IPS-18a (cell line): ENCODE results near the gene ARID5A.
"Not testable (repeated sequence)": the region's sequence is repeated elsewhere in the genome, so short reads cannot be mapped to it uniquely, and the experiment has no call there.

ENCODE experiments used
- H3K27ac ChIP-seq: one replicate; pipeline ENCODE4 v1.5.1; 2013; ENCODE audit warnings: low read length
- H3K27me3 ChIP-seq: one replicate; pipeline ENCODE4 v1.6.1; 2013; ENCODE audit warnings: mild to moderate bottlenecking, low read length; ENCODE audit not compliant: control insufficient read depth, insufficient read depth
- H3K36me3 ChIP-seq: one replicate; pipeline ENCODE4 v1.6.1; 2013; ENCODE audit warnings: low read depth, low read length; ENCODE audit not compliant: control insufficient read depth
- H3K4me1 ChIP-seq: one replicate; pipeline ENCODE4 v1.6.1; 2013; ENCODE audit warnings: low read depth, low read length; ENCODE audit not compliant: control insufficient read depth
- H3K4me3 ChIP-seq: one replicate; pipeline ENCODE4 v1.5.1; 2013; ENCODE audit warnings: low read length
- H3K9ac ChIP-seq: one replicate; pipeline ENCODE4 v1.6.1; 2013; ENCODE audit warnings: mild to moderate bottlenecking, low read length, moderate library complexity
- H3K9me3 ChIP-seq: one replicate; pipeline ENCODE4 v1.6.1; 2013; ENCODE audit warnings: low read depth, low read length; ENCODE audit not compliant: control insufficient read depth

The ARID5A gene

DNA sequence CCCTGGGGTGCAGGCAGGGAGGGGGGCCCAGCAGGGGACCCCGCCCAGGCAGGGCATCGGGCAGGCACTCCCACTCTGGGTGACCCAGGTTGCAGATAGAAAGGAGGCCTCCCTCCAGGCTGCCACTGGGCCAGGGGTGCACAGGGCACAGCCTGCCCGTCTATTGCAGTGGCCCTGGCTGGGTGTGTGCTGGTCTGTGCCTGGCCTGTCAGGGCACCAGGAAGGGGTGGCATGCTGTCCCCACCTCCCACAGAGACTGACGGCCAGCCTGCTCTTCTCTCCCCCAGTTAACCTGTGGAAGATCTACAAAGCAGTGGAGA lies 12.9 kb downstream of the ARID5A start:
- H3K27me3 ChIP-seq, result no peaks in the 10 kb centered on the region
- no peak overlapping the region for H3K27ac ChIP-seq
- no peak overlapping the region for H3K9ac ChIP-seq
- no peaks in the 10 kb centered on the region for H3K36me3 ChIP-seq
- no peak overlapping the region for H3K4me3 ChIP-seq
- no peaks in the 10 kb centered on the region for H3K9me3 ChIP-seq
- peaks cover 7% of the 10 kb centered on the region for H3K4me1 ChIP-seq

DNA sequence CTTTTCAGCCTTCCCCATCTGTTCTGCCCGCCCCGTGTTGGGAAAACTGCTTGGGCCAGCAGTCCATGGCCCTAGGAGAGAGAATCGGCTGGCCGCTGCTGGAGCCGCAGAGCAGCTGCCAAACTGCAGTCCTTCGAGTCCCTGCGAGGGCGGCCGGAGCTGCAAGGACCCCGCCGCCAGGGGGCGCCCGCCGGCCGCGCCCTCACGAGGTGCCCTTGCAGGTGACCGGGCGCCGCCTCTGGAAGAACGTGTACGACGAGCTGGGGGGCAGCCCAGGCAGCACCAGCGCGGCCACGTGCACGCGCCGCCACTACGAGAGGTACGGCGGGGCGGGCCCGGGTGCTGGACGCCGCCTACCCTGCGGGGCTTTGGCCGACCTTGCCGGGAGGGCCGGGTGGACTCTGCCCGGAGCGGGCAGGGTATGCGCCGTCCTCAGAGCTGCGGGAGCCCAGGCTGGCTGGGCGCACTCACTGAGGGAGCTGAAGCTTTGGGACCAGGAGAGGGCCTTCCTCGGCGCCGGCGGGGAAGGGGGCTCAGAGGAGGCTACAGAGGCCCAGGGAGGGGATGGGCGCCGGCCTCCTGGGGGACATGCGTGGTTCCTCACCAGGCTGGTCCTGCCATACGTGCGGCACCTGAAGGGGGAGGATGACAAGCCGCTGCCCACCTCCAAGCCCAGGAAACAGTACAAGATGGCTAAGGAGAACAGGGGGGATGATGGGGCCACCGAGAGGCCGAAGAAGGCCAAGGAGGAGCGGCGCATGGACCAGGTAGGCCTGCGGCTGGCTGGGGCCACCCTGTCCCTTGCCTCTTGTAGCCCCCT lies 13.6 kb downstream of the ARID5A start:
- Histone ChIP-seq H3K9ac (no peak overlapping the region), H3K27ac (no peak overlapping the region), H3K4me1 (peaks cover 7% of the 10 kb centered on the region), H3K9me3 (no peaks in the 10 kb centered on the region), H3K4me3 (no peak overlapping the region), H3K27me3 (no peaks in the 10 kb centered on the region), H3K36me3 (no peaks in the 10 kb centered on the region)

DNA sequence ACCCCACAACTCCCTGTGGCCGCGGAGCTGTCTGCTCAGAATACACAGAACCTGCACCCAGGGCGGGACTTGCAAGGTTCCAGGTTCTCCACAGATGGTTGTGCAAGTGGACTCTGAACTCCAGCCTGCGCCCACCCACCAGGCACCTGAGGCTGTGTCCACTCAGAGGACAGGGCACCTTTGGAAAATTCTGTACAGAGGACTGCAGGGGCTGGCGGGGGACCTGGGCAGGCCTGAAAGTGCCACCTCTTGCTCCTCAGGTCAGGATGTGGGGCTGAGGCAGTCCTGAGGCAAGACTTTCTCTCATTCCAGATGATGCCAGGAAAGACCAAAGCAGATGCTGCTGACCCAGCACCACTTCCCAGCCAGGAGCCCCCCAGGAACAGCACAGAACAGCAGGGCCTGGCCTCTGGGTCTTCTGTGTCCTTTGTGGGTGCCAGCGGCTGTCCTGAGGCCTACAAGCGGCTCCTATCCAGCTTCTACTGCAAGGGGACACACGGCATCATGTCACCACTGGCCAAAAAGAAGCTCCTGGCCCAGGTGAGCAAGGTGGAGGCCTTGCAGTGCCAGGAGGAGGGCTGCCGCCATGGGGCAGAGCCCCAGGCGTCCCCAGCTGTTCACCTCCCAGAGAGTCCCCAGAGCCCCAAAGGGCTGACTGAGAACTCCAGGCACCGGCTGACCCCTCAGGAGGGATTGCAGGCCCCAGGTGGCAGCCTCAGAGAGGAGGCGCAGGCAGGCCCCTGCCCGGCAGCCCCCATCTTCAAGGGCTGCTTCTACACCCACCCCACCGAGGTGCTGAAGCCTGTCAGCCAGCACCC lies 14.4 kb downstream of the ARID5A start:
- no peak overlapping the region for H3K9ac ChIP-seq
- no peaks in the 10 kb centered on the region for H3K27me3 ChIP-seq
- H3K9me3 ChIP-seq, result no peaks in the 10 kb centered on the region
- peaks cover 7% of the 10 kb centered on the region for H3K4me1 ChIP-seq
- H3K27ac ChIP-seq, result no peak overlapping the region
- no peaks in the 10 kb centered on the region for H3K36me3 ChIP-seq
- H3K4me3 ChIP-seq, result no peak overlapping the region

DNA sequence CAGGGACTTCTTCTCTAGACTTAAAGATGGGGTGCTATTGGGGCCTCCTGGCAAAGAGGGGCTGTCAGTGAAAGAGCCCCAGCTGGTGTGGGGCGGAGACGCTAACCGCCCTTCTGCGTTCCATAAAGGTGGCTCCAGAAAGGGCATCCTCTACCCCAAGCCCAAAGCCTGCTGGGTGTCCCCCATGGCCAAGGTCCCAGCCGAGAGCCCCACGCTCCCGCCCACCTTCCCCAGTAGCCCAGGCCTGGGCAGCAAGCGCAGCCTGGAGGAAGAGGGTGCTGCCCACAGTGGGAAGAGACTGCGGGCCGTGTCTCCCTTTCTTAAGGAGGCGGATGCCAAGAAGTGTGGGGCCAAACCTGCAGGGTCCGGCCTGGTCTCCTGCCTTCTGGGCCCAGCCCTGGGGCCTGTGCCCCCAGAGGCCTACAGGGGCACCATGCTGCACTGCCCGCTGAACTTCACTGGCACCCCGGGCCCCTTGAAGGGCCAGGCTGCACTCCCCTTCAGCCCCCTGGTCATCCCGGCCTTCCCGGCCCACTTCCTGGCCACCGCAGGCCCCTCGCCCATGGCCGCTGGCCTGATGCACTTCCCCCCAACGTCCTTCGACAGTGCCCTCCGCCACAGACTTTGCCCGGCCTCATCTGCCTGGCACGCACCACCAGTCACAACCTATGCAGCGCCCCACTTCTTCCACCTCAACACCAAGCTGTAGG lies 15.2 kb downstream of the ARID5A start:
- Histone ChIP-seq H3K9me3 (no peaks in the 10 kb centered on the region), H3K4me1 (peaks cover 7% of the 10 kb centered on the region), H3K4me3 (no peak overlapping the region), H3K36me3 (no peaks in the 10 kb centered on the region), H3K27me3 (no peaks in the 10 kb centered on the region), H3K27ac (no peak overlapping the region), H3K9ac (no peak overlapping the region)

DNA sequence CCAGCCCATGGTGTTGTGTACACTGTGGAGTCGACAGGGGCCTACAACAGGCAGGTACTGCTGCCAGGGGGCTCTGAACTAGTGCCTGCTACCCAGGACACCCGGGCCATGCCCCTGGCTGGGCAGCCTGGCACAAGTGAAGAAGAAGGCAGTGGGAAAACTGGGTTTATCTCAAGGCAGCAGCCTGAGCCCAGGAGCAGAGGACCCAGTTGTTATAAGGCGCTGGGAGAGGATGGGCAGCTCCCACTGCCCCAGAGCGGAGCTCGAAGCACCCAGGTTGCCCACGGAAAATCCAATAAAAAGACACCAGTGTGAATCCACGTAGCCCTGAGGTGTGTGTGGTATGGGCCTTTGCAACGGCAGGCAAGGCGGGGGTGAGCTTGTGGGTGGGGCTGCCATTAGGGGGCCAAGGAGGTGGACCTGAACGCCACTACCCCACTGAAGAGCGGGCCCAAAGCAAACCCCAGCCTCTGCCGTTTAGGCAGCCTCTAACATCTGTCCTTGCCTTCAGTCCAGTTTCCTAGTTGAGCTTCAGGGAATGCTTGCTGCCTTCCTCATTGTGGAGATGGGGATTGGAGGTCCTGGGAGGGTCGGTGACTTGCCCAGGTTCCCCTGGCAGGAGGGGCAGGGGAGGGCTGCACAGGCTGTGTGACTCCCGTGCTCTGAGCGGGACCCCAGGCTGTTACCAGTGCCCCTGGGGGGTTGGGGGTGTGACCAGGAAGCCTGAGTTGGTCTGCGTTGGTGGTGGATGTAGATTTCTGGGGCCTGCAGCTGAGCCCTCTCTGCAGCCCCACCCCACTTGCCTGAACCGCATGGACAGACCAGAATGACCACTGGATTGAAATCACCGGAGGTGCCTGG lies 16.0 kb downstream of the ARID5A start:
- no peak overlapping the region for H3K9ac ChIP-seq
- no peaks in the 10 kb centered on the region for H3K36me3 ChIP-seq
- H3K4me3 ChIP-seq, result no peak overlapping the region
- peaks cover 5% of the 10 kb centered on the region for H3K4me1 ChIP-seq
- H3K27me3 ChIP-seq, result no peaks in the 10 kb centered on the region
- H3K27ac ChIP-seq, result no peak overlapping the region
- no peaks in the 10 kb centered on the region for H3K9me3 ChIP-seq

DNA sequence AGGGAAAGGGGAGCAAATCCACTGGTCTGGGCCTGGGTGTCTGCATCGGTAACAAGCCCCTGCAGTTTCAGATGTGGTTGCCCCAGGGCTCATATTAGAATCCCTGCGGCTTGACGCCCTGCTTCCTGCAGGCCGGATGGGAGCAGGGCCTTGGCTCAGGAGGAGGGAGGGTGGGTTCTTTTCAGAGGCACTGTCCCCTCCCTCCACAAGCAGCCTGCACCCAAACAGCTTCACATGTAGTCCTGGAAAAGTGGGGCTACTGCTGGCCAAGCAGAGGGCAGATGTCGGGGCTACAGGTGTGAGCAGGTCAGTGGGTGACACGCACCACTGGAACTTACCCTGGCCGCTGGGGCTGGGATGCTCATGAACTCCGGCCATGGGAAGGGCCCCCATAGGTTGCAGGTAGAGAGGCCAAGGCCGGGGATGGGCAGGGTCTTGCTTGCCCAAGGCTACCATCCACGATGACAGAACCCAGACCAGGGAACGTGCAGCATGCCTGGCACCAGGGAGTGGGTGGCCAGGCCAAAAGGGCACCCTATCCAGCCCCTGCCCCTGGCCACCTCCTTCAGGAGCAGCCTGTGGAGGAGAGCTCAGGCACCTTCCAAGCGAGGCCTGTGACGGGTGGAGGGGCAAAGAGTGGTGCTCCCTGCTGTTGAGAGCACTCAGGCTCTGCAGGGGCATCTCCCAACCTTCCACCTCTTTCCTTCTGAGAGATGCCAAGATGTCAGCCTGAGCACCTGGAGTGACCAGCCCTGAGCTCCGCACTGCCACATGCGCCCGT lies 16.8 kb downstream of the ARID5A start:
- Histone ChIP-seq H3K9me3 (no peaks in the 10 kb centered on the region), H3K27ac (no peak overlapping the region), H3K4me3 (no peak overlapping the region), H3K36me3 (no peaks in the 10 kb centered on the region), H3K9ac (no peak overlapping the region), H3K27me3 (no peaks in the 10 kb centered on the region), H3K4me1 (no peaks in the 10 kb centered on the region)

DNA sequence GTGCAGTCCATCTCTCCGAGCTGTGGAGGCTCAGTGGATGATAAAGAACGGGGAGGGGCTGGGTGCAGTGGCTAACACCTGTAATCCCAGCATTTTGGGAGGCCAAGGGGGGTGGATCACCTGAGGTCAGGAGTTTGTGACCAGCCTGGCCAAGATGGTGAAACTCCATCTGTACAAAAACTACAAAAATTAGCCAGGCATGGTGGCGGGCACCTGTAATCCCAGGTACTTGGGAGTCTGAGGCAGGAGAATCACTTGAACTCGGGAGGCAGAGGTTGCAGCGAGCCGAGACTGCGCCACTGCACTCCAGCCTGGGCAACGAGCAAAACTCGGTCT lies 17.4 kb downstream of the ARID5A start:
- not testable (repeated sequence) for H3K36me3 ChIP-seq, H3K9ac ChIP-seq, H3K4me3 ChIP-seq, H3K4me1 ChIP-seq, H3K9me3 ChIP-seq, H3K27me3 ChIP-seq, H3K27ac ChIP-seq

DNA sequence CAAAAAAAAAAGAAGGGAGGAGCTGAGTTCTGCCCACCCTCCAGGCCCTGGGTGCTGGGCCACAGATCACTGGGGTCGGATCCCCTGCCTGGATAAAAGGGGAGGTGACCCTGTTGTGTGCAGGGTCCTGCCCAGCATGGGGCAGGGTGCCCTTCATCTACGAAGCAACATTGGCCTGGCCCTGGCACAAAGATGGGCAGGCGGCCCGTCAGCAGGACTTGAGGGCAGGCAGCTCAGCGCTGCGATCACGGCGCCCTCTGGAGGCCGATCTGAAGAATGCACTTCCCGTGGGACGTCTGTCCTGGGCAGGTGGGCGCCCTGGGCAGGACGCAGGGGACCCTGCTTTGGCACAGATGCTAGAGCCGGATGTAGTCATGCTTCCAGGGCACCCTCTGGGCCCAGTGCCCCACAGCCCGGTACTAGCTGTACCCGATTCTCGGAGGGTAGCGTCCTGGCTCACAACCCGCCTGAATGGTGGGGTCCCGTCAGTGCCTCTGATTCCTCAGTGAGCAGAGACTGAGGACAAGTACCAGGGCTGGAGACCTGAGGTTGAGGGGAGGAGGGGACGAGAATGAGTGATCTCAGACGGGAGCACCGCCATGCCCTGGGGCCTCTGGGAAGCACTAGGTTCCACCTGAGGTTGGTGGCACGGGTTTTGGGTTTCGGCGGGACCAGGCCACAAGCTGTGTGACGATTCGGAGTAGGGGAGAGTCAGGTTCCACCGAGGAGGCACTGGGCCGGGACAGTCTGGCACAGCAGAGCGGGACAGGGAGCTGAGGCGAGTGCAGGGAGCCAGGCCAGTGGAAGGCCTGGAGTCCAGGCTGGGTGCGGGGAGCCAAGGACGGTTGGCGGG lies 18.0 kb downstream of the ARID5A start:
- no peaks in the 10 kb centered on the region for H3K27me3 ChIP-seq
- no peaks in the 10 kb centered on the region for H3K4me1 ChIP-seq
- no peaks in the 10 kb centered on the region for H3K36me3 ChIP-seq
- no peak overlapping the region for H3K9ac ChIP-seq
- H3K9me3 ChIP-seq, result no peaks in the 10 kb centered on the region
- no peak overlapping the region for H3K4me3 ChIP-seq
- H3K27ac ChIP-seq, result no peak overlapping the region

DNA sequence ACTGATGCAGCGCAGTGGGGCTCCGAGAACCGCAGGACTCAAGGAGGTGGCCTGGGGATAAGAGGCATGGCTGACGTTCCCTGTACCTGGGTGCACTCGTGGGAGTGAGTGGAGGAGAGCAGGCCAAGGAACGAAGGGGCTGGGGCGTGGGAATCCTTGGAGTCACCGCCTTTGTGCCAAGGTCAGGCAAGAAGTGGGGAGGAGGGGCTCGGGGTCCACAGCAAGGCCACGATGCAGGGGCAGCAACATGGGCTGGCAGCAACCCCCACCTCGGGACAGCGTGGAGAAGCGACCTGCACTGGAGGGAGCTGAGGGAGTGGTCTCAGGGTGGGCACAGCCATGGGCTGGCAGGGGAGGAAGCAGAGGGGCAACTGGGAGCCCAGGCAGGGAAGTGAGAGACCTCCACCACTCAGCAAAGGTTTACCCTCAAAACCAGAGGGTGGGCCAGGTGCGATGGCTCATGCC lies 18.6 kb downstream of the ARID5A start:
- H3K9me3 ChIP-seq, result no peaks in the 10 kb centered on the region
- no peaks in the 10 kb centered on the region for H3K4me1 ChIP-seq

More for the DNA sequence above, 18.6 kb downstream of the ARID5A start:
- Histone ChIP-seq H3K9ac (no peak overlapping the region), H3K27ac (no peak overlapping the region), H3K36me3 (no peaks in the 10 kb centered on the region), H3K4me3 (no peak overlapping the region), H3K27me3 (no peaks in the 10 kb centered on the region)
